H1 (cell line): Measurements from ENCODE around the gene ANKRD24. TPM values are rescaled to one million over a fixed set of nuclear protein-coding genes. Genes with fewer than 3 reads are reported as not detected.

Experiments
- CTCF ChIA-PET: fragments of 300-600 bp; sonication (Branson Sonifier 250); formaldehyde crosslinking; loops from one replicate; lab custom pipeline; 2021; ENCODE audit not compliant: partially characterized antibody; lab: Charles Lee
- POLR2A ChIA-PET: fragments of 300-600 bp; sonication (Branson Sonifier 250); formaldehyde crosslinking; loops from one replicate; lab custom pipeline; 2021; ENCODE audit warnings: inconsistent platforms; ENCODE audit not compliant: partially characterized antibody; lab: Charles Lee
- DNase-seq, 2 experiments: peaks; one replicate each; pipeline versions ENCODE4 v3.0.0 to v3.0.0-alpha.2; 2010 to 2022; ENCODE audit warnings: low spot score in 2 of 2, low read depth in 1 of 2, mixed read lengths in 1 of 2
- FAIRE-seq: peaks from 2 replicates; lab custom pipeline; 2011; peaks lifted over from hg19 to GRCh38; lab: Jason Lieb, UNC
- H2AFZ ChIP-seq: 2 replicates; pipeline ENCODE4 v1.8.1; 2012; ENCODE audit warnings: low read length, inconsistent platforms
- H2AK5ac ChIP-seq: 2 replicates; pipeline ENCODE4 v1.6.1; 2013; ENCODE audit warnings: low read depth, low read length
- H2BK120ac ChIP-seq: replicated peaks from 2 replicates; pipeline ENCODE3; 2013; ENCODE audit warnings: low read depth, low read length, inconsistent platforms
- H2BK12ac ChIP-seq: 2 replicates; pipeline ENCODE4 v1.6.1; 2013; ENCODE audit warnings: low read depth, low read length
- H2BK15ac ChIP-seq: 2 replicates; pipeline ENCODE4 v1.6.1; 2013; ENCODE audit warnings: low read length
- H2BK20ac ChIP-seq: 2 replicates; pipeline ENCODE4 v1.6.1; 2013; ENCODE audit warnings: low read length
- H2BK5ac ChIP-seq: 2 replicates; pipeline ENCODE4 v1.6.1; 2013; ENCODE audit warnings: low read depth, low read length
- H3K14ac ChIP-seq: 2 replicates; pipeline ENCODE4 v1.6.1; 2013; ENCODE audit warnings: inconsistent platforms; ENCODE audit not compliant: insufficient read length
- H3K18ac ChIP-seq: 2 replicates; pipeline ENCODE4 v1.6.1; 2013; ENCODE audit warnings: low read length; ENCODE audit errors: extremely low read depth
- H3K23ac ChIP-seq: 2 replicates; pipeline ENCODE4 v1.6.1; 2013; ENCODE audit warnings: inconsistent platforms; ENCODE audit not compliant: insufficient read length
- H3K23me2 ChIP-seq: 2 replicates; pipeline ENCODE4 v1.6.1; 2013; ENCODE audit warnings: low read depth, low read length
- H3K27ac ChIP-seq: 2 replicates; pipeline ENCODE4 v1.6.1; 2011; ENCODE audit warnings: low read depth, low read length, inconsistent platforms
- H3K27me3 ChIP-seq, 4 experiments: replicated peaks in 1 of 4; 1 replicate in 1 of 4; 2 replicates in 3 of 4; pipeline versions ENCODE4 v1.6.1 to v1.8.1; 2011 to 2013; ENCODE audit warnings: low read length in 3 of 4, mild to moderate bottlenecking in 3 of 4, inconsistent platforms in 2 of 4, mixed read lengths in 2 of 4, moderate library complexity in 1 of 4; ENCODE audit not compliant: control insufficient read depth in 3 of 4, insufficient read depth in 3 of 4; ENCODE audit errors: extremely low read depth in 1 of 4
- H3K36me3 ChIP-seq, 4 experiments: 2 replicates each; pipeline versions ENCODE4 v1.6.1 to v1.8.1; 2011 to 2013; ENCODE audit warnings: mild to moderate bottlenecking in 4 of 4, low read length in 3 of 4, moderate library complexity in 2 of 4, control low read depth in 1 of 4, inconsistent platforms in 1 of 4; ENCODE audit not compliant: insufficient read depth in 4 of 4, control insufficient read depth in 2 of 4
- H3K4ac ChIP-seq: replicated peaks from 2 replicates; pipeline ENCODE3; 2013; ENCODE audit warnings: low read length, low read depth, mixed read lengths, inconsistent platforms; ENCODE audit not compliant: insufficient read length
- H3K4me1 ChIP-seq, 4 experiments: replicated peaks in 1 of 4; 1 replicate in 1 of 4; 2 replicates in 3 of 4; pipeline versions ENCODE4 v1.6.1 to v1.8.1; 2011 to 2013; ENCODE audit warnings: low read length in 3 of 4, inconsistent platforms in 2 of 4, mixed read lengths in 1 of 4; ENCODE audit not compliant: insufficient read depth in 4 of 4, control insufficient read depth in 3 of 4
- H3K4me2 ChIP-seq, 2 experiments: 2 replicates each; pipeline versions ENCODE4 v1.6.1 to v1.8.1; 2011 to 2013; ENCODE audit warnings: low read depth in 2 of 2, low read length in 2 of 2, control low read depth in 1 of 2, inconsistent platforms in 1 of 2, mild to moderate bottlenecking in 1 of 2; ENCODE audit not compliant: insufficient read depth in 1 of 2
- H3K4me3 ChIP-seq, 4 experiments: fragments of 200-600, 300-600 bp in 1 of 4; sonication (generic), shearing (Covaris generic), sonication (Bioruptor Twin) in 1 of 4; 2 replicates each; pipeline versions ENCODE4 v1.5.1 to v1.8.1; 2011 to 2016; ENCODE audit warnings: low read length in 4 of 4, low read depth in 3 of 4, control low read depth in 2 of 4, inconsistent platforms in 2 of 4, mild to moderate bottlenecking in 2 of 4, mixed read lengths in 1 of 4, moderate library complexity in 1 of 4; ENCODE audit not compliant: insufficient read depth in 2 of 4; ENCODE audit errors: extremely low read depth in 1 of 4
- H3K56ac ChIP-seq: replicated peaks from 2 replicates; pipeline ENCODE3; 2013; ENCODE audit warnings: low read depth, mild to moderate bottlenecking, mixed read lengths, low read length, inconsistent platforms; ENCODE audit not compliant: insufficient read length
- H3K79me1 ChIP-seq: 2 replicates; pipeline ENCODE4 v1.6.1; 2013; ENCODE audit warnings: low read depth, low read length, control low read depth
- H3K79me2 ChIP-seq, 2 experiments: 2 replicates each; pipeline versions ENCODE4 v1.6.1 to v1.8.1; 2012 to 2013; ENCODE audit warnings: low read length in 2 of 2, mild to moderate bottlenecking in 2 of 2, inconsistent platforms in 1 of 2; ENCODE audit not compliant: insufficient read depth in 2 of 2, control insufficient read depth in 1 of 2
- H3K9ac ChIP-seq, 4 experiments: replicated peaks in 1 of 4; 1 replicate in 1 of 4; 2 replicates in 3 of 4; pipeline versions ENCODE4 v1.6.1 to v1.8.1; 2011 to 2013; ENCODE audit warnings: low read depth in 3 of 4, low read length in 3 of 4, control low read depth in 2 of 4, mild to moderate bottlenecking in 2 of 4, moderate library complexity in 2 of 4, inconsistent platforms in 1 of 4; ENCODE audit errors: extremely low read depth in 1 of 4
- H3K9me3 ChIP-seq, 2 experiments: 2 replicates each; pipeline versions ENCODE4 v1.6.1 to v1.8.1; 2012 to 2013; ENCODE audit warnings: mild to moderate bottlenecking in 2 of 2, moderate library complexity in 2 of 2, control low read depth in 1 of 2, inconsistent platforms in 1 of 2, low read depth in 1 of 2, low read length in 1 of 2, mixed read lengths in 1 of 2; ENCODE audit not compliant: insufficient read depth in 2 of 2
- H4K20me1 ChIP-seq, 2 experiments: replicated peaks in 1 of 2; 2 replicates each; pipeline versions ENCODE3 to v1.8.1; 2011 to 2013; ENCODE audit warnings: inconsistent platforms in 2 of 2, low read length in 2 of 2, mild to moderate bottlenecking in 1 of 2; ENCODE audit not compliant: insufficient read depth in 2 of 2, control insufficient read depth in 1 of 2
- H4K5ac ChIP-seq: 2 replicates; pipeline ENCODE4 v1.6.1; 2013; ENCODE audit warnings: low read length, low read depth, mixed read lengths, inconsistent platforms; ENCODE audit not compliant: insufficient read length
- H4K8ac ChIP-seq: 2 replicates; pipeline ENCODE4 v1.8.0; 2013; ENCODE audit warnings: mild to moderate bottlenecking, moderate library complexity, low read length, inconsistent platforms; ENCODE audit not compliant: insufficient read depth; ENCODE audit errors: extremely low read depth
- H4K91ac ChIP-seq: replicated peaks from 2 replicates; pipeline ENCODE3; 2013; ENCODE audit warnings: low read length, mixed read lengths, inconsistent platforms; ENCODE audit not compliant: insufficient read length
- CBX8 ChIP-seq: fragments of 300-800, 300-1000 bp; sonication (generic); IDR thresholded peaks from 2 replicates; pipeline ENCODE4 v1.7.1; 2016; ENCODE audit warnings: low read depth, low read length, borderline replicate concordance
- CTBP2 ChIP-seq: IDR thresholded peaks from 2 replicates; pipeline ENCODE4 v1.7.0; 2011; ENCODE audit warnings: borderline replicate concordance, mild to moderate bottlenecking, moderate library complexity, mixed read lengths, low read length; ENCODE audit not compliant: insufficient read depth, insufficient read length
- GABPA ChIP-seq: IDR thresholded peaks from 2 replicates; pipeline ENCODE4 v1.6.1; 2011; ENCODE audit warnings: mild to moderate bottlenecking, low read length, moderate library complexity, borderline replicate concordance; ENCODE audit not compliant: insufficient read depth
- HDAC2 ChIP-seq, 2 experiments: fragments of 300-600 bp in 1 of 2; sonication (generic) in 1 of 2; IDR thresholded peaks; 2 replicates each; pipeline ENCODE4 v1.6.1; 2011 to 2012; ENCODE audit warnings: low read depth in 2 of 2, low read length in 2 of 2, mild to moderate bottlenecking in 2 of 2, moderate library complexity in 2 of 2, borderline replicate concordance in 1 of 2, inconsistent platforms in 1 of 2
- MAFK ChIP-seq: IDR thresholded peaks from 2 replicates; pipeline ENCODE4 v1.6.1; 2012; ENCODE audit warnings: low read depth, mild to moderate bottlenecking, improper control_type of control experiment, low read length
- POLR2A ChIP-seq, 2 experiments: IDR thresholded peaks; 1 replicate in 1 of 2; 2 replicates in 1 of 2; pipeline ENCODE4 v1.6.1; 2011; ENCODE audit warnings: low read depth in 2 of 2, low read length in 2 of 2, mild to moderate bottlenecking in 2 of 2; ENCODE audit errors: control extremely low read depth in 1 of 2
- SUZ12 ChIP-seq: fragments of 200-600 bp; sonication (generic); IDR thresholded peaks from 2 replicates; pipeline ENCODE4 v1.6.1; 2012; ENCODE audit warnings: mild to moderate bottlenecking, inconsistent platforms, low read length, moderate library complexity, mixed read lengths
- TCF12 ChIP-seq: IDR thresholded peaks from 2 replicates; pipeline ENCODE4 v1.6.1; 2011; ENCODE audit warnings: low read depth, mild to moderate bottlenecking, low read length
- WGBS, 2 experiments: shearing (Covaris generic) in 1 of 2; methylation state at CpG; one replicate each; pipeline versions ENCODE4 v1.1.6 to v1.1.7; 2013 to 2015; ENCODE audit warnings: low lambda C conversion rate in 2 of 2, mixed read lengths in 2 of 2, inconsistent platforms in 1 of 2, low coverage in 1 of 2, missing lambda C conversion rate in 1 of 2; ENCODE audit not compliant: insufficient replicate concordance in 2 of 2, insufficient coverage in 1 of 2, insufficient read length in 1 of 2; ENCODE audit errors: extremely low coverage in 1 of 2, missing lambda C conversion rate in 1 of 2; 5-methylcytosine and 5-hydroxymethylcytosine counted together
- polyA plus RNA-seq, 7 experiments: library from polyadenylated mRNA; depleted of rRNA in 3 of 7; stranded (reverse) in 5 of 7; unstranded in 2 of 7; fragments of >200 nt in 5 of 7; fragments of 200-250 nt in 2 of 7; gene quantifications; 1 replicate in 5 of 7; 2 replicates in 1 of 7; 4 replicates in 1 of 7; pipeline versions ENCODE4 v1.2.1 to v1.2.3, GENCODE V29; 2011 to 2013; ENCODE audit warnings: missing spikeins in 2 of 7, mixed read lengths in 2 of 7
- total RNA-seq: library from RNA; stranded (reverse); fragmentation: NEBNext Ultra II Directional; extraction: Animal tissue kit (Norgen Biotek cat#: 25700); gene quantifications from 2 replicates; pipeline ENCODE4 v1.2.1, GENCODE V29; 2021
- TF ChIP-seq, protein P1 (sequence below): IDR thresholded peaks from 2 replicates; pipeline ENCODE4 v1.6.1; 2012; ENCODE audit warnings: low read length, inconsistent platforms
- TF ChIP-seq, protein P2 (sequence below): IDR thresholded peaks from 2 replicates; pipeline ENCODE4 v1.6.1; 2012; ENCODE audit warnings: inconsistent platforms

The ANKRD24 gene
- total and polyA plus RNA-seq, 2 of the 8 experiments (the other 6 are each of a cell fraction or from before 2014, with no cell fraction given), result 7.6 to 14.1 TPM

DNA sequence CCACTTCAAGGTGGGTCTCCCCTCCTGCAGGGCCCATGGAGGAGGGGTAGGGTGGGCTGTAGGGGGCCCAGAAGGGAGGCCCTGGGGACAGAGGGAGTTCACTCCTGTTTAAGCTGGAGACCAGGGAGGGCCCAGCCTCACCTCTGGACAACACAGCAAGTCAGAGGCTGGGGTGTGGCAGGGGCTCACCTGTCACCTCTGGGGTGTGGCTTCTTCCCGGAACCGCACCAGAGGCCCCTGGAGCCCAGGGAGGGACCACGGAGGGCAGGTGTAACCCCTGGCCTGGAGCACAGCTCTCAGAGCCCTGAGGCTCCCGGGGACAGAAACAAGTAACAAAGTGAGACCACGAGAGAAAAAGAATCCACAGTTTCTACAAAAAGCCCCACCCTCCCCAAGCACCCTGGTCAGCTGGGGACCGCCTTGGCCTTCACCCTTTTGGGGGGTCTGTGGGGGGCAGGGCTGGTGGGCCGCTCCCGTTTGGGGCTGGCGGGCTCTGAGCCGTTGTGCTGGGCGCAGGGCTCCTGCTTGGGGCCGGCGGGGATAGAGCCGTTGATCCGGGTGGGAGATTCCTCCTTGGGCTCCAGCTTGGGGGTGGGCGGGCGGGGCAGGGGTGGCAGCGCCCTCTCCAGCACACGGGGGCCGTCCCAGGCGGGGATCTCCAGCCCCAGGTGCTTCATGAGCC, 8.1 kb upstream of the ANKRD24 start:
- Histone ChIP-seq H3K27me3 (peaks cover 0 to 19% (median 5%) of the 10 kb centered on the region in 4 experiments; a peak in 5 of 7 replicates), H3K27ac (no peak overlapping the region), H3K4me3 (no peak overlapping the region), H3K4ac (no peak overlapping the region), H3K9ac (no peak overlapping the region), H3K14ac (no peak overlapping the region), H3K79me1 (no peaks in the 10 kb centered on the region), H2BK20ac (no peak overlapping the region), H3K4me1 (peaks cover 0 to 2% (median 0%) of the 10 kb centered on the region in 4 experiments; a peak in 1 of 7 replicates), H4K8ac (no peak overlapping the region), H2AK5ac (no peak overlapping the region), H4K20me1 (peaks cover 0 to 5% of the 10 kb centered on the region in 2 experiments), H3K23me2 (peaks cover 1% of the 10 kb centered on the region; the same call in 1 of the 2 replicates), H3K79me2 (no peaks in the 10 kb centered on the region), H3K56ac (no peak overlapping the region), H2BK5ac (no peak overlapping the region), H2AFZ (no peak overlapping the region), H2BK15ac (no peak overlapping the region), H2BK12ac (no peak overlapping the region), H3K4me2 (no peak overlapping the region), H3K36me3 (no peaks in the 10 kb centered on the region; a peak in 1 of 8 replicates), H4K5ac (no peak overlapping the region), H2BK120ac (no peak overlapping the region), H4K91ac (no peak overlapping the region), H3K18ac (no peak overlapping the region), H3K9me3 (no peaks in the 10 kb centered on the region), H3K23ac (no peak overlapping the region)
- 86% methylated on average over 17 of the region's 21 CpGs; no CpG with 5 or more reads in 1 of the 2 experiments for WGBS, 2 experiments
- ChIA-PET CTCF (interaction anchor here (1.1 to 1.7 kb wide), 3 partner anchors 16 to 33 kb away, joined by 4 to 5 read pairs (median 5); no protein-coding TSS in a partner anchor), POLR2A (no interaction called here)
- DNase-seq (no peak), FAIRE-seq (no peak)
- TF ChIP-seq SUZ12 (no peak), POLR2A (IDR thresholded peaks at IDR 0.05; ENCODE audit: control extremely low read depth in 1 of 2, low read depth in 2 of 2, low read length in 2 of 2) (no peak), GABPA (no peak), CTBP2 (no peak), MAFK (no peak), CBX8 (no peak), HDAC2 (IDR thresholded peaks at IDR 0.05; ENCODE audit: borderline replicate concordance in 1 of 2, low read depth in 2 of 2, low read length in 2 of 2) (no peak), TCF12 (no peak)
- TF ChIP-seq, protein P1, sequence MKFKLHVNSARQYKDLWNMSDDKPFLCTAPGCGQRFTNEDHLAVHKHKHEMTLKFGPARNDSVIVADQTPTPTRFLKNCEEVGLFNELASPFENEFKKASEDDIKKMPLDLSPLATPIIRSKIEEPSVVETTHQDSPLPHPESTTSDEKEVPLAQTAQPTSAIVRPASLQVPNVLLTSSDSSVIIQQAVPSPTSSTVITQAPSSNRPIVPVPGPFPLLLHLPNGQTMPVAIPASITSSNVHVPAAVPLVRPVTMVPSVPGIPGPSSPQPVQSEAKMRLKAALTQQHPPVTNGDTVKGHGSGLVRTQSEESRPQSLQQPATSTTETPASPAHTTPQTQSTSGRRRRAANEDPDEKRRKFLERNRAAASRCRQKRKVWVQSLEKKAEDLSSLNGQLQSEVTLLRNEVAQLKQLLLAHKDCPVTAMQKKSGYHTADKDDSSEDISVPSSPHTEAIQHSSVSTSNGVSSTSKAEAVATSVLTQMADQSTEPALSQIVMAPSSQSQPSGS, result no peak
- TF ChIP-seq, protein P2, sequence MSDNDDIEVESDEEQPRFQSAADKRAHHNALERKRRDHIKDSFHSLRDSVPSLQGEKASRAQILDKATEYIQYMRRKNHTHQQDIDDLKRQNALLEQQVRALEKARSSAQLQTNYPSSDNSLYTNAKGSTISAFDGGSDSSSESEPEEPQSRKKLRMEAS, result no peak
